ENCODE measurements around the gene KIF2B.

The KIF2B gene

GRCh38 chr17:53806473-53806872 is 16.3 kb upstream of the KIF2B start:
- Histone ChIP-seq H3K27ac (ENCODE audit: poor library complexity, severe bottlenecking) (no peak overlapping the region), H3K4me3 (ENCODE audit: severe bottlenecking) (no peak overlapping the region), H3K27me3 (ENCODE audit: insufficient read depth, poor library complexity, severe bottlenecking) (peaks cover 9% of the 10 kb centered on the region)

GRCh38 chr17:53807286-53807685 is 15.4 kb upstream of the KIF2B start:
- ATAC-seq (ENCODE audit: low read depth) (no peak), DNase-seq (ENCODE audit: low spot score) (no peak)
- Histone ChIP-seq H3K9me3 (ENCODE audit: severe bottlenecking) (no peaks in the 10 kb centered on the region), H3K27me3 (ENCODE audit: insufficient read depth, poor library complexity, severe bottlenecking) (peaks cover 4% of the 10 kb centered on the region), H3K36me3 (ENCODE audit: low read depth) (no peaks in the 10 kb centered on the region), H3K4me3 (ENCODE audit: severe bottlenecking) (no peak overlapping the region), H3K27ac (ENCODE audit: poor library complexity, severe bottlenecking) (no peak overlapping the region), H3K4me1 (ENCODE audit: insufficient read depth, poor library complexity, severe bottlenecking) (no peaks in the 10 kb centered on the region)
- TF ChIP-seq CTCF (IDR thresholded peaks at IDR 0.05; ENCODE audit: poor library complexity, severe bottlenecking), result no peak

More at GRCh38 chr17:53806473-53806872, 16.3 kb upstream of the KIF2B start:
- Histone ChIP-seq H3K9me3 (ENCODE audit: severe bottlenecking) (no peaks in the 10 kb centered on the region), H3K36me3 (ENCODE audit: low read depth) (no peaks in the 10 kb centered on the region), H3K4me1 (ENCODE audit: insufficient read depth, poor library complexity, severe bottlenecking) (no peaks in the 10 kb centered on the region)
- TF ChIP-seq CTCF (IDR thresholded peaks at IDR 0.05; ENCODE audit: poor library complexity, severe bottlenecking), result no peak
- DNase-seq (ENCODE audit: low spot score) (no peak), ATAC-seq (ENCODE audit: low read depth) (no peak)

GRCh38 chr17:53818271-53818670 is 4.5 kb upstream of the KIF2B start:
- Histone ChIP-seq H3K36me3 (ENCODE audit: low read depth) (no peaks in the 10 kb centered on the region), H3K4me1 (ENCODE audit: insufficient read depth, poor library complexity, severe bottlenecking) (no peaks in the 10 kb centered on the region), H3K27ac (ENCODE audit: poor library complexity, severe bottlenecking) (no peak overlapping the region), H3K27me3 (ENCODE audit: insufficient read depth, poor library complexity, severe bottlenecking) (no peaks in the 10 kb centered on the region), H3K4me3 (ENCODE audit: severe bottlenecking) (no peak overlapping the region), H3K9me3 (ENCODE audit: severe bottlenecking) (no peaks in the 10 kb centered on the region)
- ATAC-seq (ENCODE audit: low read depth) (no peak), DNase-seq (ENCODE audit: low spot score) (no peak)
- no peak for TF ChIP-seq CTCF (IDR thresholded peaks at IDR 0.05; ENCODE audit: poor library complexity, severe bottlenecking)

GRCh38 chr17:53818929-53819328 is 3.8 kb upstream of the KIF2B start:
- H3K4me1 ChIP-seq (ENCODE audit: insufficient read depth, poor library complexity, severe bottlenecking), result no peaks in the 10 kb centered on the region
- ATAC-seq (ENCODE audit: low read depth) (no peak), DNase-seq (ENCODE audit: low spot score) (no peak)
- TF ChIP-seq CTCF (IDR thresholded peaks at IDR 0.05; ENCODE audit: poor library complexity, severe bottlenecking), result no peak
- H3K27me3 ChIP-seq (ENCODE audit: insufficient read depth, poor library complexity, severe bottlenecking), result no peaks in the 10 kb centered on the region
- no peaks in the 10 kb centered on the region for H3K36me3 ChIP-seq (ENCODE audit: low read depth)
- H3K9me3 ChIP-seq (ENCODE audit: severe bottlenecking), result no peaks in the 10 kb centered on the region
- H3K27ac ChIP-seq (ENCODE audit: poor library complexity, severe bottlenecking), result no peak overlapping the region
- H3K4me3 ChIP-seq (ENCODE audit: severe bottlenecking), result no peak overlapping the region

GRCh38 chr17:53819956-53820355 is 2.8 kb upstream of the KIF2B start:
- DNase-seq (ENCODE audit: low spot score) (no peak), ATAC-seq (ENCODE audit: low read depth) (no peak)
- no peak overlapping the region for H3K4me3 ChIP-seq (ENCODE audit: severe bottlenecking)
- no peaks in the 10 kb centered on the region for H3K9me3 ChIP-seq (ENCODE audit: severe bottlenecking)
- no peak for TF ChIP-seq CTCF (IDR thresholded peaks at IDR 0.05; ENCODE audit: poor library complexity, severe bottlenecking)
- H3K27me3 ChIP-seq (ENCODE audit: insufficient read depth, poor library complexity, severe bottlenecking), result no peaks in the 10 kb centered on the region
- no peak overlapping the region for H3K27ac ChIP-seq (ENCODE audit: poor library complexity, severe bottlenecking)
- no peaks in the 10 kb centered on the region for H3K36me3 ChIP-seq (ENCODE audit: low read depth)
- H3K4me1 ChIP-seq (ENCODE audit: insufficient read depth, poor library complexity, severe bottlenecking), result no peaks in the 10 kb centered on the region
